ENCODE results near the gene ODC1.
"Not testable (repeated sequence)": the region's sequence is repeated elsewhere in the genome, so short reads cannot be mapped to it uniquely, and the experiment has no call there.

Gene ODC1

DNA sequence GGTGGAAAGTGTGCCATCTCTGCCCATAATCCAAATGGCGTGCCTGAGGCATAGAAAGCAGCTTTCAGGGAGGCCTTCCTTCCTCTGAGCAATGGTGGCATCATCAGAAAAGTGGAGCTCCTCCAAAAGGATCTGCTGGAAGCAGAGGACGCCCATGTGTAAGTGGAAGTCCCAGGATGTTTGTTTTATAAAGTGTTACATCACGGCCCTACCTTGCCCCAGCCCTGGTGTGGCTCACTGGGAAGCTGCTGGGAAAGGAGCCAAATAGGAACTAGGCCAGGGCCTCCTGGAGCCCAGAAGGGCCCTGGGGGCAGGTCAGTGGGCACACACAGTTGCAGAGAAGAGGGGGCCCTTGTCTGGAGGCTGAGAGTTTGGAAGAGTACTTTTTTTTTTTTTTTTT lies 4.2 kb upstream of the ODC1 start:
- no peak for DNase-seq

DNA sequence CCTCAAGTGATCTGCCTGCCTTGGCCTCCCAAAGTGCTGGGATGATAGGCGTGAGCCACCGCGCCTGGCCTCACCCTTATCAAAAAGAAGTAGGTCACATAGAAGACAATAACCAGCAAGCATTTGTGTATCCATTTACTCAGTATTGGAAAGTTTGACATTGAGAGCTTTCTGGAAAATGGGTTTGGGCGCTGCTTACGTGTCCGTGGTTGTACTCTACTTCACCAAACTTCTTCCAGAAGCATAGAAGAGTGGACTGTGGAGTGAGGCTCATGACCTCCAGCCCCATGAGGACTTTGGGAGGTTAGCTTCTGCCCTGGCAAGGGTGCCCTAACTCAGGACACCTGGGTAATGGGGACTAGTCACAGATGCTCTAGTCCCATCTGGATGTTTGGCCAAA lies 3.7 kb upstream of the ODC1 start:
- DNase-seq, result no peak

DNA sequence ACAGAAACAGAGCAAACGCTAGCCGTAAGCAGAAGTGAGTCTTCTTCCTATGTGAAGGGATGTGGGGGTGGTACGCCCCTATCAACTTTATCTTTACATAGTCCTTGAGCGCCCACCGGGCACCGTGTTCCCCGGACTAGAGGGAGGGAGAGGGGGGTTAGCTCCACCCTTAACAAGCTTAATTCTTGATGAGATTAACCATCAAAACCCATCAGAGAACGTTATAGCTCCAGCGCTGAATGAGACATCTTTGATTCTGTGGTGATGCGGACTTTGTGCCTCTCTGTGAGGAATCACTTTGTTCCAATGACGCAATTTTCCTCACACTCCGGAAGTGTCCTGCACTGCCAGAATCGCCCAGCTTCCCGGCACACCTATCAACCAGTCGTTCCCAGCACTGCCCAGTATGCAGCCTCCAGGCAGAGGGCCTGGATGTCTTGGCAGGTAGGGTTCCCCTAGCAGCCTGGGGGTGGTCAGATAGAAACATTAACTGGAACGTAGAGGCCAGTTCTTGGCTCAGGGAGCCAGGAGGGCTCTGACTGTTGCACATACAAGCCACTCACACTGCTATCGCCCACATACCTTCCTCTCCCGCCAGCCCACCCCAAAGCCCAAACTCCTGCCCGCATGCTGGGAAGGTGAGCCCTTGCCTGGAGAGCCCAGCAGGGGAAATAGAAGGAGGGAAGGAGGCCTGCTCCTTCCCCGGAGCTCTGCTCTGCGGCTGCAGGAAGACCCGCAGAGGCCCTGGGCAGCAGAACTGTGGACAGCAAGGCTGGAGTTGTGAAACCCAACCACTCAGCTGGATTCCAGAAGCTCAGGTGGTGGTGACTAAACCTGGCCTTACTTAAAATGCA lies 1.9 kb upstream of the ODC1 start:
- no peak for DNase-seq

DNA sequence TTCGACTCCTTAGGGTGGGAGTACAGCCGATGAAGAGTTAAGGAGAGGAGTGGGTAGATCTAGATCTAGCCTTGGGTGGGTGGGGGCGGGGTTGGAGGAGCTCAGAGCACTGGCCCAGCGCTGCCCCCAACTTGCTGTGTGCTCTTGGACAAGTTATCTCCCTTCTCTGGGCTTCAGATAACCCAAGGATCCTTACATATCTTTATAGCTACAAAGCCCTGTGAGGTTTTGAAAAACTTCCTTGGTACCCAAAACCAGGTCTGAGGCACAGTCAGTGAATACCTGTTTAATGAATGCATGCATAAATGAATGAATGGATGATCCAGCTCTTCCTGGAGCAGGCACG lies 1.3 kb upstream of the ODC1 start:
- DNase-seq, result no peak

DNA sequence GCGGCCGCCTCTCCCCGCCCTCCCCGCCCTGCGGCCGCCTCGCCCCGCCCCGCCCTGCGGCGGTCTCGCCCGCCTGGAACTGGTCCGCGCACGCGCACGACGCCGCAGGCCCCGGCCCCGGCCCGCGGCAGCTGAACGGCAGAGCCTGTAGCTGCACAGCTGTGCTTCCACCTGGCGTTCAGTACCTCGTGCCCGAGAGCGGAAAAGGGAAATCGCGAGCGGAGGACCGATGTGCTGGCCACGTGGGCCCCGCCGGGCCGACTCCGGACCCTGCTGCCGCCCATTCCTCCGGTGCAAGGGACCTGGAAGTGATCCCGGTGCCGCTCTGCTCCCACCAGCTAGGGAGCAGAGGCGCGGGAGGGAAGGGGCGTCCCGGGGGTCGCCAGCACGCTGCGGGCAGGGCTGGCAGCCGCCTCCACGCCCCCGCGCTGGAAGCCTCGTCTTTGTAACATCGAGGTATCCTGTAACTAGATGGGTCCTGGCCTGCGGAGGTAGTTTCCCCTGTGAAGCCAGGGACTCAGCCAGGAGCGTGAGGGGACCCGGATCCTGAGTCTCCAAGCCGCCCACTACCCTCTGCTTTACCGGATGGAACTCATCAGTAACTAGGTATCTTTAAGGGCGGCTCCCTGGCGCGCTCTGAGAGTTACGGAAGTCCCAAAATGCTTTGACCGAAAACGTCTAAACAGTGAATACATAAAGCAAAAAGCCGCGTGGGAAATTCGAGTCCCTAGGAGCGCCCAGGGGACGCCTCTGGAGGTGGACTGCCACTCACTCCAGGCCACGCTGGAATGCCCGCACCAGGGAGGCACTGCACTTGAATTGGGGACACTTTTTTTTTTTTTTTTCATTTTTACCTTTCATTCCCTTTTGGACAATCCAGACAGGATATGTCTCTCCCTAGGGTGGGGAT lies 704 bp upstream of the ODC1 start:
- DNase-seq, result peak; percentile 97

DNA sequence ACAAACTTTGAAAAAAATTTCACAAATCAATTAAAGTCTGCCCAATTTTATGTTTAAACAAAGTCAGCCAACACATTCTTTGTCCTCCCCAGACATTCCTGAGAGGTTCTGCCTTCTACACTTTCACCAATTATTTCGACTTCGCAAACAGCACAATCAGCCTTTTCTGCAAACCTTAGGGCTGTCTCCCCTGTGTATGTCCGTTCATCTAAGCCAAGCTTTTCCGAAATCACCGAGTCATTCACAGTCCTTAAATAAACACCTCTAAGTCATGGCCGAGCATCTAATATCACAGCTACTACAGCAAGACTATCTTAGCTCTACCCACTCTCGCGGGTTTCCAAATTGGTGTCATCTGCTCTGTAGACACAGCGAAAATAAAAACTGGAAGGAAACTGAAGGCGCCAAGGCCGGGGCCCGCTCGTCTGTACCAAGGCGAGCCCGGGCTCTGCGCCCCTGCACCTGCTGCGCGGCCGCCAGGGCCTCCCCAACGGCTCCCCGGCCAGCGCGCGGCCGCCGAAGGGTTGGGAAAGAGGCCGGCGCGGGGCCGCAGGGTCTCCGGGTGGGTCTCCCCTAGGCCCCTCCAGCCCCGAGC lies 730 bp downstream of the ODC1 start:
- DNase-seq, result peak; percentile 56

DNA sequence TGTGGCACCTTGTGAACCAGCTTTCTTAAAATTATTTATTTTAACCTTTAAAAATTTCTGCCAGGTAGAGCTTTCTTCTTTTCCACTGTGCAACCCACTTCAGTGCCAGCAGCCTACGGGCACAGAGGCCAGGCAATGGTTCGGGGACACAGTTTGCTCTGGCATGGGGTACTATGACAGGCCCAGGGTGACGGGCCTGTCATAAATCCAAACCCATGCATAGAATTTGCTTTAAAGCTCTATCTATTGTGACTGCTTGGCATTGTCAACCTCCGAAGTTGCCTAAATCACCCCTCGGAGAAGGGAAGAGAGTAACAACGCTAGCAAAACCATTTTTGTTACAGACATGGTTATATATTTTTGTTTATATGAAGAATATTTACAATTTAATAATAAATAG lies 1.5 kb downstream of the ODC1 start:
- no peak for DNase-seq

DNA sequence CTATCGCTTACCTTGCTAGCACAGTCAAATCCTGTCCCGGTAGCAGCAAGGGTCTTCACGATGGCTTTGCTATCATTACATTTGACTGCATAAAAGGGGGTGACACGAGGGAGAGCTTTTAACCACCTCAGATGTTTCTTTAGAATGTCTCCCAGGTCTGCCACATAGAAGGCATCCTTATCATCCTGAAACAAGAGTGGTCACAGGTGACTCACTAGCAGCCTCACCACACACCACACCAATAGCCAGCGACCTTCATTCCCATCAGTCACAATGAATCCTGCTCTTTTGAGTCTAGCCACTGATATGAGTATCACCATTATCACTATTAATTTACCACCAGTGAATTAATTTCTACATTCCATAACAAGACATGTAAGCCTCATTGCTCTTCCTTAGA lies 3.7 kb downstream of the ODC1 start:
- DNase-seq, result peak; percentile 86

DNA sequence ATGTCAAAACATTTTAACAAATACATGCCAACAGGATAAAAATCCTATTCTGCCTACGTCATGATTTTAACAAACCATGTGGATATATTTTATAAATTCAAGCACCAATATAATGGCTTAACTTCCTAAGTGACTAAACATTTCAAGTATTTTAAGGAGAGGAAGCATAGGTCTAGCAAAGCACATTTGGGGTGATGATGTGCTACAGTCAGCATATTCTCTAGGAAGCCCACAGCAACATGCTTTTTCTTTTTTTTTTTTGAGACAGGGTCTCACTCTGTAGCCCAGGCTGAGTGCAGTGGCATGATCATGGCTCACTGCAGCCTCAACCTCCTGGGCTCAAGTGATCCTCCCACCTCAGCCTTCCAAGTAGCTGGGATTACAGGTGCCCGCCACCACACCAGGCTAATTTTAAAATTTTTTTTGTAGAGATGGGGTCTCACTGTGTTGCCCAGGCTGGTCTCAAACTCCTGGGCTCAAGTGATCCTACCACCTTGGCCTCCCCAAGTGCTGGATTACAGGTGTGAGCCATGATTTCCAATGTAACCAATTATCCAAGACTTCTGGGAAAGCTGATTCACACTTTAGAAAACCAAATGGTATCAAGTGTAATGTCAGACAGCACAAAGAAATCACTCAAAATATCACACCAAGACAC lies 5.5 kb downstream of the ODC1 start:
- not testable (repeated sequence) for DNase-seq

DNA sequence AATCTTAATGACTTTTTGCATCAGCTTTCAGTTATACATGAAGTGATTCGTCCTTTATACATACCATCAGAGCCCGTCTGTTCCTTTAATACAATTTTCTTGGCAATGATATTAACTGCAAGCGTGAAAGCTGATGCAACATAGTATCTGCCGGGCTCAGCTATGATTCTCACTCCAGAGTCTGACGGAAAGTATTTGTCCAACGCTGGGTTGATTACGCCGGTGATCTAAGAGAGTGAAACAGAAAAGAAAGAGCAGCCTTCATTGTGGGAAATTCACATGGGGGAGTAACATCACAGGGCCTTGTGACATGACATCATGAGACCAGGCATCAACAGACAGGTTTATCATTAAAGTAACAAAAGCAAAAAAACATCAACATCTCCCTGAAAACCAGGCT lies 6.2 kb downstream of the ODC1 start:
- DNase-seq, result no peak

DNA sequence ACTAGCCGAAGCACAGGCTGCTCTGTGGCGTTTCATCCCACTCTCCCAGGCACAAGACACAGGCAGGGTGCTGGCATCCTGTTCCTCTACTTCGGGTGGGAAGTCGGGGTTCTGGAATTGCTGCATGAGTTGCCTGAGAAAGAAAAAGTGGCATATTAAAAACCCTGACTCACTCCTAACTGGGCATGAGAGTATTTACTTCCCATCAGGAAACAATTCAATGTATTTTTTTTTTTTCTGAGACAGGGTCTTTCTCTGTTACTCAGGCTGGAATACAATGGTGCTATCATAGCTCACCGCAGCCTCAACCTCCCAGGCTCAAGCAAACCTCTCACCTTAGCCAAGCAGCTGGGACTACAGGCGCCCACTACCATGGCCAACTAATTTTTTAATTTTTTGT lies 7.4 kb downstream of the ODC1 start:
- no peak for DNase-seq

DNA sequence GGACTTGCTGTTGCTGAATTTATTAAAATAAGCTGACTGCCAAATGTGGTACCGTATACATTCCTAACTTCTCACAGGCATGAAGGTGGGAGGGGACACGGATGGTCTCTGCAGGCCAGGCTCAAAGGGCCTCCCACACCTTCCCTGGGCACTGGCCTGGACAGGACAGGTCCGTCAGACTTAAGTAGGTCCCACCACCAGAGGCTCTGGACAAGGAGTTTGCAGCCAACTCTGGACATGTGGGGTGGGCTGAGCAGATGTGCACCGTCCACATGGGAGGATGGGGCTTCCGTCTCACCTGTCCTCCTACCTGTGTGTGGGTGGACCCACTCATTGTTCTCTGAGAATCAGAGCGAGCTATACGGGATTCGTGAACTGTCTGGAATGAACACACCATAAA lies 8.2 kb downstream of the ODC1 start:
- no peak for DNase-seq

DNA sequence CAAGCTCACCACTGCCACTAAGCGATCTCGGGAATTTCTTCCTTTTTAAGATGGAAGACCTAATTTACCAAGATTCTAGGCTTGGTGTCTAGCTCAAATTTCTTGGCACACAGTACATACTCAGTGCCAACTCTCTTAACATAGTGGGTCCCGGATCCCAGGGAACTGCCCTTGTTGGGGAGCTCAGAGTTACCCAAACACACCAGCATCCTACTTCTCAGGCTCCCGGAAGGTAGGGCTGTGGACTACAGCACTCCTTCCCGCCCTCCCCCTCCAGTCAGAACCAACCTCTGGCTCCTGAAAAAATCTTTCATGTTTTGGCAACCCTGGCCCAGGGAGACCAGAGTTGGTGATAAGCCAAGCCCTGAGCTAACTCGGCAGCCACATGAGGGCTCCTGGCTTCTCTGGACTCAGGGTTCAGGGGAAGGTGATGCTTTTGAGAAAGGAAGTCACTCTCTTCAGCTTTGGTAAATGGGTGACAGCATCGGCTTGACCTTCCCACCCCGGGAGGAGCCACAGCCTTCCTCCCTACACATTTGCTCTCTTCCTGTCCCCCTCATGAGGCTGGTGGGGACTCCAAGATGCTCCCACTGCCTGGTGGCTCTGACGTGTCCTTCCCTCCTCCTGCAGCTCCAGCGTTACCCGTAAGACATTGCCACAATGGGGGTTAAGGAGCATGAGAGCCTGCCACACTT lies 8.8 kb downstream of the ODC1 start:
- DNase-seq, result no peak

DNA sequence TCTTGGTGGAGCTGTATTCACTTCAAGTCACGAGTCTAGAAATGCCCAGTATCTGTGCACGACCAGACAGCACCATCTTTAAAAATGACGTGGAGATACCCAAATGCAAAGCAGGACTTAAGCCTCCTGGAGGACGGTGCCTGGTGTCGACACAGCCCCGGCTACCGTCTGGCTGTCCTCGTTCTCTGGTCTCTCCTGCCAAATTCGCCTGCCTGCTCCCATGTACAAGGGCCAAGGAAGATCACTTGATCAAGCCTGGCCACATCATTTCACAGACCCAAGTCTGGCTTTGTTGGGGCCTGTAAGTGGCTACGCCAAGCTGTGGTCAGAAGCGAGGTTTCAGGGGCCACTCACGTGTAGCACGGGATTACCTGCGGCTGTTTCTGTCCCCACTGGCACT lies 9.4 kb downstream of the ODC1 start:
- DNase-seq, result no peak

DNA sequence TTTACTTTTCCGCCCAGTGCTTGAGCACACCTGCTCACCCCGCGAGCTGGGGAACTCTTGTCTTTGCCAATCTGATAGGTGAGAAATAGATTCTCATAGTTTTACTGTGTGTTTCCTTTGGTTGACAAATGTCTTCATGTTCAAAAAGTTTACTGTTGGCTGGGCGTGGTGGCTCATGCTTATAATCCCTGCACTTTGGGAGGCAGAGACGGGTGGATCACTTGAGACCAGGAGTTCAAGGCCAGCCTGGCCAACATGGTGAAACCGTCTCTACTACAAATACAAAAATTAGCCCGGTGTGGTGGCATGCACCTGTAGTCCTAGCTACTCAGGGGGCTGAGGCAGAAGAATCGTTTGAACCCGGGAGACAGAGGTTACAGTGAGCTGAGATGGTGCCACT lies 10.3 kb downstream of the ODC1 start:
- no peak for DNase-seq

DNA sequence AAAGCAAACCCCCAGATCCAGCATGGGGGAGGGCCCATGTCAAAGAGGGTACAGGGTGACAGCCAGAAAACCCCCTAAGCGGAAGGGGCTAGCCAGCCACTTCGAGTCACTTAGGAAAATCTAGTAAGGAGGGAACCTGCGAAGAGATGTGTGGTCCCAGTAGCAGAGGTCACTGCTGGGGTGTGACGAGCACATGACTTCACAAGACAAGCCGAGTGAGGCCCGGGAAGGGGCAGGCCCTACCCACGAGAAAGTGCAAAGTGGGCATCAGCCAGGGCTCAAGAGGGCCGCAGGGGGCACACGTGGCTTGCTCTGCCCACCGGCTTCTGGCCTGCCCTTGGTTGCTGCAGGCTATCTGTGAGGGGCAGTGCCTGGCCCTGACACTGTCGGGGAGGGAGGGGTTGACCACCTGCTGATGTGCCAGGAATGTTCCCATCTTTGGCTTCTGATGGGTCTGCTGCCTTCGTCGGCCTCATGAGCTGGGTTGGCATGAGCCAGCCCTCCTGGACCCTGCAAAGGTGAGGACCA lies 11.5 kb downstream of the ODC1 start:
- no peak for DNase-seq

DNA sequence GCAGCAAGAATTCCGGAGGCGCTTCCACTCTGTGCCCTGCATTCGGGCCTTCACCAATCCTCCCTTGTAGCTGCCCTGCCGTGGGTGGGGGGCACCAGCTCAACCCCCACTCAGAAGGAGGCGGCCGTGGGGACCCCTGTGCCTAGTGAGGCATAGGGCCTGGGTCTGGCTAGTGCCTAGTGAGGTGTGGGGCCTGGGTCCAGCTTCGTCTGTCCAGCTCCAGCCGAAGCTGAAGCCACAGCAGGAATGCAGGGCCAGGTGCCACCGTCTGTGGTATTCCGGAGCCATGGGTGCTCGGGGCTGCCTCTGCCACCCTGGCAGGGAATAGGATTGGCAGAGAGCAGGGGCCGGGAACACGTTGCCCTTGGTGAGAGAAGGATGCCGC lies 12.3 kb downstream of the ODC1 start:
- no peak for DNase-seq

DNA sequence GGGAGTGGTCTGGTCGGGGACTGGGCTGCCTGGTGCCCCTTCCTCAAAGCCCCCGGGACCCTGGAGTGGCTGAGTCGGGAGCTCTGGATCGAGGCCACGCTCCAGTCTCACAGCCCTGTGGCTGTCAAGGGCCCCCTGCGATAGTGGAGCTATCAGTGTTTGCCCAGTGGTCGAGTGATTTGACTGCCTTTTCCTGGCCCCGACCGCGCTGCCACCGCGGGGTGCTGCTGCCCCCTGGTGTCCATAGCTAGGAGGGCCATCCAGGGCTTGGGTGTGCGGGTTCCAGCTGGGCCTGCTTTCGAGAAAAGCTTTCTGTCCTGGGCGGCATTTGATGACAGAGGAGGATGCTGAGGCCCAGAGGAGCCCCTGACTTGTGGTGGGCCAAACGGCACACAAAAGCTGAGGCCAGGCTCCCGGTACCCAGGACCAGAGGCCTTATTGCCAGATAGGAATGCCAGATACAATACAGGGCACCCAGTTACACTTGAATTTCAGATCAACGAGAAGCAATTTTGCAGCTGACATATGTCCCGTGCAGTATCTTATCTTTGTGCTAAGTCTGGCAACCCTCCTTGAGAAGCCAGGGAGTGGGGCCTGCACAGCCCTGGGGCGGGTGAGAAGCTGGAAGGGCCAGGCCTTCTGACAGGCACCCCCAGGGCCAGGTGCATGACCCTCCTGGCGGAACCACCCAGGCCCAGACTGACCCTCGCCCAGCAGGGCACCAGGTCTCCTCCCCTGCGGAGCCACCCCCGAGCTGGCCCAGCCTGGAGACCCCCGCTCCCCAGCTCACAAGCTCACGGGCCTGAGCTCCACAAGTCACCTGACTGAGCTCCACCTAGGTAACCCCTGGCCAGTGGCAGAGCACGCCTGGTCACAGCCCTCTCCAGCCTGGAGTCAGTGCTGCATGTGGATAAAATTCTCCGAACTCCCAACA lies 13.0 kb downstream of the ODC1 start:
- DNase-seq, result peak; percentile 87

DNA sequence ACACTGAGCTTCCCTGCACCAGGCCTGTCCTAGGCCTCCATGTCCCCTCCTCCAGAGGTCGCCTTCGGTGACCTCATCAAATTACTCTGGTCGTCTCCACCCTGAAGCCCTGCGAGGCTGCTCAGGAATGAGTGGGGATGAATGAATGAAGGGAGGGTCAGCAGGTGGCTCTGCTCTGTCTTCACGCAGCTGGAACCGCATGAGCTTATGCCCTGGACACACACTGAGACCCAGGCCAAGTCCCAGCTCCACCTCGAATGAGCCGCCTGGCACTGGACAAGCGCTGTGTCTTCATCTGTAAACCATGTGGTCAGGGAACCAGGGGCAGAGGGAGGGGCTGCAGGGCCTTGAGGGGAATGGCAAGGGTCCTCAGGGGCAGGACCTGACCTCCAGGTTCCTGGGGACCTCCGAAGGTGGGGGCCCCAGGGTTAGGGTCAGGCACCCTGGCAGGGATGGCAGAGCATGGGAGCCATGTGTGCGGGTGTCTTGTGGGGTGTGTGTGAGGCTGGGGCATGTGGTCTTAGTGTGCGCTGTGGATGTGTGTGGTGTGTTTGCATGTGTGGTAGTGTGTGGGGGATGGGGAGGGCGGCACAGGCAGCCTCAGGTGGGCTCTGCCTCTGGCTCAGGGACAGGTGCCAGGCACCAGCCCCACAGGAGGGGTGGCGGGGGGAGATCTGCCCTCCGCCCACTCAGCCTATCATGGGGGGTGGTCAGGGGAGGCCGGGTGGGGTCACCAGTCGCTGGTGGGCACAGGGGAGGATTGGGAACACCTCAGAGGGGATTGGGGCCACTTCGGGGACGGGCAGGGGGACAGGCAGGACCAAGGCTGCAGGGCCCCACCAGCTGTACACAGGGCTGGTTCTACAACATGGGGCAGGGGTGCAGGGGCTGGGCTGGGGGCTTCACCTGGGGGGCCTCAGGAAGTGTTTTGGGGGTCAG lies 13.9 kb downstream of the ODC1 start:
- no peak for DNase-seq
